Fibroblast of lung (primary cell): Measurements from ENCODE around the gene COL11A2.

Source experiments
- EZH2 ChIP-seq: IDR thresholded peaks from 2 replicates; pipeline ENCODE4 v1.5.1; 2012; ENCODE audit warnings: low read length, control low read depth, mild to moderate bottlenecking; ENCODE audit errors: missing control alignments
- TF ChIP-seq, protein P1 (sequence below), 2 donors: IDR thresholded peaks in 1 of 2; conservative IDR thresholded peaks in 1 of 2; 1 replicate in 1 of 2; 2 replicates in 1 of 2; pipeline ENCODE4 v1.5.1; 2011 to 2012; ENCODE audit warnings: low read length in 2 of 2, control low read depth in 1 of 2, inconsistent platforms in 1 of 2, low read depth in 1 of 2, mild to moderate bottlenecking in 1 of 2

DNA sequence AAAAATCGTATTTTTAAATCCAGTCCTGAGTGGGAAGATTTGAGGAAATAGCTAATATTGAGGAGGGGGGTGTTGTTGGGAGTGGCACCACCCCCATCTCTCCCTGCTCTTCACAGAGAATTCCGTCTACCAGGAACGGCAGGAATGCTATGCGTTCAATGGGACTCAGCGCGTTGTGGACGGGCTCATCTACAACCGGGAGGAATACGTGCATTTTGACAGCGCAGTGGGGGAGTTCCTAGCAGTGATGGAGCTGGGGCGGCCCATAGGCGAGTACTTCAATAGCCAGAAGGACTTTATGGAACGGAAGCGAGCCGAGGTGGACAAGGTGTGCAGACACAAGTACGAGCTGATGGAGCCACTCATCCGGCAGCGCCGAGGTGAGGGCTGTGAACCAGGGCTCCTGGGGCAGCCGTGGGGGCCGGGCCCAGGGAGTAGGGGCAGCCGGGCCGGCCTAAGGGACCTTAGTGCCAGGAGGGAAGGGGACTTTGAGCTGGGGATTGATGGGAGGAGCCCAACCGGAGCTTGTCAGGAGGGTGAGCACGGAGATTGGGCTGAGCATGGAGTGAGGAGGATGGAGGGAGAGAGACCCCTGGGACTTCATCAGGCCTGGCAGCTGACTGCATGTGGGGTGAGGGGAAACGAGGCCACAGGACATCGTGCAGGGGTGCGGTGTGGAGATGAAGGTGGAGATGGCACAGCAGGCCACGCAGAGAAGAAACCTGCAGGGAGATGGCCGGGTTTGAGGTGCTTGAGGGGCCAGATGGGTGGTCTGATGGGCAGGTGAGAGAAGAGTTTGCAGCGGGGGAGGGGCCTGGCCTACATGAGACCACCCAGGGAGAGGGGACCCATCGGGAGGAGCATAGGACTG lies 75.2 kb downstream of the COL11A2 start:
- TF ChIP-seq, protein P1, sequence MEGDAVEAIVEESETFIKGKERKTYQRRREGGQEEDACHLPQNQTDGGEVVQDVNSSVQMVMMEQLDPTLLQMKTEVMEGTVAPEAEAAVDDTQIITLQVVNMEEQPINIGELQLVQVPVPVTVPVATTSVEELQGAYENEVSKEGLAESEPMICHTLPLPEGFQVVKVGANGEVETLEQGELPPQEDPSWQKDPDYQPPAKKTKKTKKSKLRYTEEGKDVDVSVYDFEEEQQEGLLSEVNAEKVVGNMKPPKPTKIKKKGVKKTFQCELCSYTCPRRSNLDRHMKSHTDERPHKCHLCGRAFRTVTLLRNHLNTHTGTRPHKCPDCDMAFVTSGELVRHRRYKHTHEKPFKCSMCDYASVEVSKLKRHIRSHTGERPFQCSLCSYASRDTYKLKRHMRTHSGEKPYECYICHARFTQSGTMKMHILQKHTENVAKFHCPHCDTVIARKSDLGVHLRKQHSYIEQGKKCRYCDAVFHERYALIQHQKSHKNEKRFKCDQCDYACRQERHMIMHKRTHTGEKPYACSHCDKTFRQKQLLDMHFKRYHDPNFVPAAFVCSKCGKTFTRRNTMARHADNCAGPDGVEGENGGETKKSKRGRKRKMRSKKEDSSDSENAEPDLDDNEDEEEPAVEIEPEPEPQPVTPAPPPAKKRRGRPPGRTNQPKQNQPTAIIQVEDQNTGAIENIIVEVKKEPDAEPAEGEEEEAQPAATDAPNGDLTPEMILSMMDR (conservative IDR thresholded peaks at IDR 0.05 in 1 of 2, IDR thresholded peaks at IDR 0.05 in 1 of 2; ENCODE audit: low read depth in 1 of 2, low read length in 2 of 2), result no peak
- TF ChIP-seq EZH2, result peak; percentile 43
